ENCODE results near the gene MCF2L2. TPM values are rescaled to one million over a fixed set of nuclear protein-coding genes. Genes with fewer than 3 reads are reported as not detected.

The MCF2L2 gene
- total RNA-seq, 1 experiment from 2014 or later = not detected

- DNase-seq (ENCODE audit: low spot score) = no peak
These were observed 58.8 kb downstream of the MCF2L2 start for GRCh38 chr3:183369627-183370026.

- DNase-seq (ENCODE audit: low spot score) = no peak
These were observed 59.3 kb downstream of the MCF2L2 start for GRCh38 chr3:183369117-183369516.

GRCh38 chr3:183360971-183361624 is 67.3 kb downstream of the MCF2L2 start:
- DNase-seq (ENCODE audit: low spot score) = no peak

- no peak for DNase-seq (ENCODE audit: low spot score)
These were observed 69.4 kb downstream of the MCF2L2 start for GRCh38 chr3:183359036-183359435.

GRCh38 chr3:183357564-183358079 is 70.8 kb downstream of the MCF2L2 start:
- no peak for DNase-seq (ENCODE audit: low spot score)

GRCh38 chr3:183356920-183357319 is 71.5 kb downstream of the MCF2L2 start:
- no peak for DNase-seq (ENCODE audit: low spot score)

- no peak for DNase-seq (ENCODE audit: low spot score)
These were observed 73.5 kb downstream of the MCF2L2 start for GRCh38 chr3:183354874-183355273.

- DNase-seq (ENCODE audit: low spot score) = no peak
These were observed 74.0 kb downstream of the MCF2L2 start for GRCh38 chr3:183354325-183354831.

- no peak for DNase-seq (ENCODE audit: low spot score)
These were observed 75.0 kb downstream of the MCF2L2 start for GRCh38 chr3:183353421-183353820.

- DNase-seq (ENCODE audit: low spot score) = no peak
These were observed 78.3 kb downstream of the MCF2L2 start for GRCh38 chr3:183350164-183350563.

GRCh38 chr3:183349421-183350157 is 78.8 kb downstream of the MCF2L2 start:
- DNase-seq (ENCODE audit: low spot score) = no peak

GRCh38 chr3:183342824-183343223 is 85.6 kb downstream of the MCF2L2 start:
- no peak for DNase-seq (ENCODE audit: low spot score)

GRCh38 chr3:183341545-183342288 is 86.7 kb downstream of the MCF2L2 start:
- DNase-seq (ENCODE audit: low spot score) = no peak

GRCh38 chr3:183340222-183340621 is 88.2 kb downstream of the MCF2L2 start:
- no peak for DNase-seq (ENCODE audit: low spot score)

- no peak for DNase-seq (ENCODE audit: low spot score)
These were observed 88.8 kb downstream of the MCF2L2 start for GRCh38 chr3:183339461-183340086.

GRCh38 chr3:183338520-183338919 is 89.9 kb downstream of the MCF2L2 start:
- DNase-seq (ENCODE audit: low spot score) = no peak

- no peak for DNase-seq (ENCODE audit: low spot score)
These were observed 95.9 kb downstream of the MCF2L2 start for GRCh38 chr3:183332487-183332886.

- no peak for DNase-seq (ENCODE audit: low spot score)
These were observed 96.9 kb downstream of the MCF2L2 start for GRCh38 chr3:183331498-183331897.

- no peak for DNase-seq (ENCODE audit: low spot score)
These were observed 97.5 kb downstream of the MCF2L2 start for GRCh38 chr3:183330881-183331280.

GRCh38 chr3:183329543-183329942 is 98.9 kb downstream of the MCF2L2 start:
- DNase-seq (ENCODE audit: low spot score) = no peak

GRCh38 chr3:183328823-183329222 is 99.6 kb downstream of the MCF2L2 start:
- DNase-seq (ENCODE audit: low spot score) = no peak

GRCh38 chr3:183328164-183328563 is 100.3 kb downstream of the MCF2L2 start:
- no peak for DNase-seq (ENCODE audit: low spot score)

Measured in HT-29 (cell line).